ENCODE results near the gene PPP1R14C.

PPP1R14C gene

GRCh38 chr6:150139533-150139932 lies 3.3 kb upstream of the PPP1R14C start:
- DNase-seq, result no peak

- no peak for DNase-seq
Measured at GRCh38 chr6:150140236-150140969, 2.4 kb upstream of the PPP1R14C start.

DNA sequence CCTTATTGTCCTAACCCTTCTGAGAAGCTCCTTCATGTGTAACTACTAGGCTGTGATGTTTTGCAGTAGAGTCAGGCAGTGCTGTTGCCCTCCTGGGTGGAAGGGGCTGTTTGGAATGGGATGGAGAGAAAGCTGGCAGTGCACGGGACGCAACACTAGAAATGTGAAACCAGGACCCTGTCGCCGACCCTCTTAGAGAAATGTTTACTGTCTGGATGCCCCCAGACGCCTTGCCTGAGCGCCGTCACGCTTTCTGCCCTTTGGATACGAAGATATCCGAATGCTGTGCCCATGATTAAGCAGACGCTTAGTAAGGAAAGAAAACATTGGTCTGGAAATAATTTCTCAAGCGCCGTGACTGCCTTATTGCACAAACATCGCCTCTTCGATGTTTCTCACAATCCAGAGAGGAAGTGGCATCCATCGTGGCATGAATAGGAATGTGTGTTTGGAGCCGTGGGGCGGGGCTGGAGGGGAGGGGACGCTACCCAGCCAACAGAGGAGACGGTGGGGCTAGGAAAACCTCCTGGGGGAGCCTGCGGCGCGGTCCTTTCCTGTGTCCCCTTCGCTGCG lies 661 bp upstream of the PPP1R14C start:
- no peak for DNase-seq

- no peak for DNase-seq
Measured at GRCh38 chr6:150143516-150144293, 861 bp downstream of the PPP1R14C start.

DNA sequence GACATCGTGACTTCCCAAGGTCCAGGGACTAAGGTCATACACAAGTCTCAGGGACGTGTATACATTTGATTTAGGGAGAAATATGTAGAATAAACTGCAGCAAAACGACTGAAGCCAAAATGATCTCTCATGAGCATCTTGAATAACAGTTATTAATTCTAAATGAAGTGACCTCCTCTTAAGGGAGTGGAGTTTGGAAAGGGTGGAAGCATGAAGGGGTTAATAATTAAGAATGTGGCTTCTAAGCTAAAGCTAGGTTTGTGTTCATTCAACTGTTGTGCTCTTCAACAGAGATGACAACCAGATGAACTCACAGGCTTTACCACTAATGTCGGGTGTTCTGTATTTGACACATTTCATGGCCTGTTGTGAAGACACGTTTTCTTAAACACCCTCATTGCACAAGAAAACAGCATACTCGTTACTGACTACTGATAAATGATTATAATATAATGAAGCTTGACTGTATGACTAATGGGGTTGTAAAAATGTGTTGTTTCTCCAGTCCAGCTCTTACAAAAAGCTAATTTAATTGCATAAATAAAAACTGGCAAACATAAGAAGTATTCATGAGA lies 1.5 kb downstream of the PPP1R14C start:
- no peak for DNase-seq

DNA sequence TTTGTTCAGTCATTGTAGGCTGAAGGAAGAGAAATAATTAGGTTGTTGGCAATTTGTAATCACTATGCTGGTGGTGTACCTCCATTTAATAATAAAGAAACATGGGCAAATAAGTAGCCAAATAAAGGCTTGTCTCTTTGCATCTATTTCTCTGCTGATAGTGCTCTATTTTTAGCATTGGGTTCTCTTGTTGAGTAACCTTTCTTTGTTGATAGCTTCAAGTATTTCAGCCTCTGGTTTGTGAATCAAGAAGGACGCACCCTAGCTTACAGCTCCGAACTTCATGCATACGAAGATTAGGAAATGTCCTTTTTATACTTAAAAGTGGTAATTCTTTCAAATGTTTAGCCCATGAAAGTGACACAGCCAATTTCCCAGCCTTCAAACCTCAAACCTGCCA lies 2.6 kb downstream of the PPP1R14C start:
- DNase-seq, result no peak

GRCh38 chr6:150145830-150146229 lies 3.0 kb downstream of the PPP1R14C start:
- no peak for DNase-seq

- no peak for DNase-seq
Measured at GRCh38 chr6:150146436-150146835, 3.6 kb downstream of the PPP1R14C start.

- no peak for DNase-seq
Measured at GRCh38 chr6:150149146-150149545, 6.3 kb downstream of the PPP1R14C start.

GRCh38 chr6:150150458-150150820 lies 7.6 kb downstream of the PPP1R14C start:
- no peak for DNase-seq

DNA sequence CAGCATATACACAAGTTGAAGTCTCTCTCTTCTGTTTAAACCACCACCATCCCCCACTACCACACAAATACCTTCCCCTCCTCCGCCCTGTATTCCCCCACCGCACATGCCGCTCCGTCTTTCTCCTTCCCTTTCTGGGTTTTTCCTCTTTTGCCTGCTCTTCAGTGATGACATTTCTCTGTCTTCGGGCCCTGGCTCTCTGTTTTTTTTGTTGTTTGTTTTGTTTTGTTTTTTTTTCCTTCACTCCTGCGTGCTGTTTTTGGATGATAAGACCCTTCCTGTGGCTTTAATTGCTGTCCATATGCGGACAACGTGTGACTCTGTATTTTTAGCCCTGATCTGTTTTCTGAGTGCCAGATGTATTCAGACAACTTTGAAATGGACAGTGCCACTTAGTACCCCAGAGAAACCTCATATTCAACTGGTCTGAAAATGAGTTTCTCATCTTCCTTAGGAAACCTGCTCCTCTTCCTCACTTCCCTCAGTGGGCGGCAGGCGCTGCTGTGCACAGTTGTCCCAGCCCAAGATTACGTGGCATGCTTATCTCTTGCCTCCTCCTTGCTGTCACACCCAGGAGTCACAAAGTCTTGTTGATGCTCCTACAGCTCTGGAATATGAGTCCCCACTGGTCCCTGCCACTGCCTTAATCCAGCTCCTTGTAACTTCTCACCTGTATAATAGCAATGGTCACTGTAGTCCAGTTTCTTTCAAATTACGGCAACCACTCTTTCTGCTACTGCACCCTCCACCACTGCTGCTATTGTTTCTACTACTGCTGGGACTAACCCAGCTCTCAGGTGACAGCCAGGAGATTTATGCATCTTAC lies 8.2 kb downstream of the PPP1R14C start:
- DNase-seq, result no peak

- no peak for DNase-seq
Measured at GRCh38 chr6:150152891-150153876, 10.3 kb downstream of the PPP1R14C start.

GRCh38 chr6:150153905-150154492 lies 11.2 kb downstream of the PPP1R14C start:
- no peak for DNase-seq

DNA sequence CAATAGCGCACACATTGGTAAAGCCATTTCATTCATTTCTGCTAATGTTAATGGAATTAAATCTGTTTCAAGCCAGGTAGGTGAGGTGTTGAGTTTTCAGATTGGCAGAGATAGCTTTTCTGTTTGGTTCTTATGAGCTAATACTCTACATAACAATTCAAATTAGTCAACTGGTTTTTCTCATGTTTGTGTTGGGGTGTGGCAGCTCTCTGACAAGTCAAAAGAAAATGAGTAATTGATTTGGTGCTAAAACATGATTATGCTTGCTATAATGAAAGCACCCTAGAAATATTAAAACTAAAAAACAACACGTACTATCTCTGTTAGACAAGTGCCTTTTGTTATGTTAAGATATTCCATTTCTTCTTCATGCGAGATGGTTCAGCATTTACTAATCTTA lies 13.6 kb downstream of the PPP1R14C start:
- no peak for DNase-seq

DNA sequence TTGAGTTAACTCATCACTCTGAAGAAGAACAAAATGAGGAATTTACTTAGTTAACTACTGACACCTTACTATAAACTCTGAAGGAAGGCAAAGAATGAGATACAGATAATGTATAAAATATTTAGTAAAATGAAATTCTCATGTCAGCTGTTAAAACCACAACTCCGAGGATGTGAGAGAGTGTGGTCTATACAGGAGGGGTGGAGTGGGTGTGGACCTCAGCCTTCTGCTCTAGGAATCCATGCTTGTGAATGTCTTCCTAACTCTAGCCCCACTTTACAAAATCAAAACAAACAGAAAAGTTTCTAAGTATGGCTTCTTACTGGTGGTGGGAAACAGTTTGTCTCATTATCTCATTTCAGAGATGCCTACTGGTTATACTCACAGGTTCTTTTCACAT lies 14.2 kb downstream of the PPP1R14C start:
- DNase-seq, result no peak

DNA sequence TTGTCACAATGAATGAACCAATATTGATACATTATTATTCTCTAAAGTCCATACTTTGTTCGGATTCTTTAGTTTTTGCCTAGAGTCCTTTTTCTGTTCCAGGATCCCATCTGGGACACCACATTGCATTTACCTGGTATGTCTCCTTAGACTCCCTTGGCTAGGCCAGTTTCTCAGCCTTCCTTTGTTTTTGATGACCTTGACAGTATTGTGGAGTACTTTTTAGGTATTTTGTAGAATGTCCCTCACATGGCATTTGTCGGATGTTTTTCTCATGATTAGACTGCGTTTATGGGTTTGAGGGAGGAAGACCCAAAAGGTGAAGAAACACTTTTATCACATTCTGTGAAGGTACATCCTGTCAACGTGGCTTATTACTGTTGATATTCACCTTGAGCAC lies 16.9 kb downstream of the PPP1R14C start:
- no peak for DNase-seq

DNA sequence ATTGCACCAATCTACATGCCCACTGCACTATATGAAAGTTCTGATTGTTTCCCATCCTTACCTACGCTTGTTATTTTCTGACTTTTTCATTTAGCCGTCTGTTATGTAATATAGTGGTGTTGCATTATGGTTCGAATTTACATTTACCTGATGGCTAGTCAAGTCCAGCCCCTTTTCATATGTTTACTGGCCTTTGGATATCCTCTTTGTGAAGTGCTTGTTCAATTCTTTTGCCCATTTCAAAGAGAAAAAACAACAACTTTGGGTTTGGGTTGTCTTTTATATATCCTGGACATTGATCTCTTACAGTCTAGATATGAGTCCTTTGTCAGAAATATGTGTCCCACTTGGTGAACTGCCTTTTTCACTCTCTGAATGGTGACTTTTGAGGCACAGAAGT lies 21.1 kb downstream of the PPP1R14C start:
- no peak for DNase-seq

DNA sequence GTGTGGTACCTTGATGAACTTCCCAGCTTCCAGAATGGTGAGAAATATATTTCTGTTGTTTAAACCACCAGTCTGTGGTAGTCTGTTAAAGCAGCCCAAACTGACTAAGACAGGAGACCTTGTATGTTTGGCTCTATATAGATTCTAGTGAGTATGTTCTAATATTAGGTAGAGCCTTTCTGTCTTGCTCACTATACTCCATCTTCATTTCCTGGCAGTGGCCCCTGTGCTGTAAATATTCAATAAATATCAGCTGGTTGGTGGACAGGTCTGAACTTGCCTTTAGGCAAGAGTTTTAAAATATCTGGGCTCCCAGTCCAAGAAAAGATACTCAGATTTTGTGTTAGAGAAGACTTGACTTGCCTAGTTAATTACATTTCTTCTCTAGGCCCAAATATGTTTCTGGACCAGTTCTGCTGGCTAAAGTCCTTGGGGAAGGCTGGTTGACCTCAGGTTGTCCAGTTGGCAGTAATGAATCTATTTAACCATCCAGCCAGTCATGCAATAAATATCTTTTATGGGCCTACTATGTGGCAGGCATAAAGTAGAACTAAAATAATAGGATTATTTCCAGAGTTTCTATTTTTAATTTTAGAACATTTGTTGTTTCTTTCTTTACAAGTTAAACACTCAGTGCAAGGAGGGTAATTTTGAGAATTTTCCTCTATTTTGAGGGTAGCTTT lies 22.3 kb downstream of the PPP1R14C start:
- DNase-seq, result no peak

- DNase-seq, result no peak
Measured at GRCh38 chr6:150167479-150167873, 24.6 kb downstream of the PPP1R14C start.

DNA sequence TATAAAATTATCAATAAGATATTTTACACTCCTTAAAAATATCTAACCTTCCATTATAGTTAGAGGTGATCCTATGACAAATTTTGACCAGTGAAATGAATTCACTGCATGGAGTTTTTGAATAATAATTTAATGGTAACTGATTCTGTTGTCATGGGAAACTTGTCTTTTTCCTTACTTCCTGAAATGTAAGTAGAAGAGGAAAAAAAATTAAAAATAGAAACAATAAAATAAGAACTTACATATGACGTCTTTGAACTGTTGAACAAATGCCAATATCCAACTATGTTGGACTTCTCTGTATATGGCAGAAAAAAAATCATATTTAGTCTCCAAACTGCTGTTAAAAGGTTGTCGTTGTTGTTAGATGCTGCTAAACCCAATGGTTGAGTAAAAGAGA lies 26.3 kb downstream of the PPP1R14C start:
- DNase-seq, result no peak

GRCh38 chr6:150169609-150170008 lies 26.8 kb downstream of the PPP1R14C start:
- no peak for DNase-seq
